ENCODE measurements around the gene TBC1D9. TPM values are rescaled to one million over a fixed set of nuclear protein-coding genes. Genes with fewer than 3 reads are reported as not detected.

Gene TBC1D9
- total RNA-seq, 1 donor from 2014 or later = 15.9 TPM

DNA sequence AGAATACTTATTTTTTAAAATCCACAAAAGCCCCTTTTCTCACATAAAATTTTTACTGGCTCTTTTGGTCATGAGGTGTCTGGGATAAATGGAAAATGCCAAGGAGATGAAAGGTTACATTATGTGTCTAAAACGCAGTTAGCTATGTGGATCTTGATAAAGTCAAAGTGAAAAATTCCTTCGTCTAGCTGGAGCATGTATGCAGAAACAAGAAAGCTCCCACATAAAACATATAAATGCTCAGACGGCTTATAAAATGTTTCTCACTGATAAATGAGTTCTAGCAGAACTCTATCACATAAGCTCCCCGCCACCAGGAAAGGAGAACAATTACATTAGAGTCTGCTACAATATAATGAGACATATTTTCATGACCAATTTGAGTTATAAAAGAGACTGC, 83.8 kb downstream of the TBC1D9 start:
- Mint-ChIP-seq H3K4me3 (no peak overlapping the region), H3K4me1 (no peaks in the 10 kb centered on the region), H3K9me3 (no peaks in the 10 kb centered on the region), H3K36me3 (ENCODE audit: low read depth) (peaks cover 11% of the 10 kb centered on the region), H3K27me3 (ENCODE audit: low read depth) (no peaks in the 10 kb centered on the region), H3K27ac (ENCODE audit: unreplicated experiment) (no peak overlapping the region)
- TF ChIP-seq, protein P1, sequence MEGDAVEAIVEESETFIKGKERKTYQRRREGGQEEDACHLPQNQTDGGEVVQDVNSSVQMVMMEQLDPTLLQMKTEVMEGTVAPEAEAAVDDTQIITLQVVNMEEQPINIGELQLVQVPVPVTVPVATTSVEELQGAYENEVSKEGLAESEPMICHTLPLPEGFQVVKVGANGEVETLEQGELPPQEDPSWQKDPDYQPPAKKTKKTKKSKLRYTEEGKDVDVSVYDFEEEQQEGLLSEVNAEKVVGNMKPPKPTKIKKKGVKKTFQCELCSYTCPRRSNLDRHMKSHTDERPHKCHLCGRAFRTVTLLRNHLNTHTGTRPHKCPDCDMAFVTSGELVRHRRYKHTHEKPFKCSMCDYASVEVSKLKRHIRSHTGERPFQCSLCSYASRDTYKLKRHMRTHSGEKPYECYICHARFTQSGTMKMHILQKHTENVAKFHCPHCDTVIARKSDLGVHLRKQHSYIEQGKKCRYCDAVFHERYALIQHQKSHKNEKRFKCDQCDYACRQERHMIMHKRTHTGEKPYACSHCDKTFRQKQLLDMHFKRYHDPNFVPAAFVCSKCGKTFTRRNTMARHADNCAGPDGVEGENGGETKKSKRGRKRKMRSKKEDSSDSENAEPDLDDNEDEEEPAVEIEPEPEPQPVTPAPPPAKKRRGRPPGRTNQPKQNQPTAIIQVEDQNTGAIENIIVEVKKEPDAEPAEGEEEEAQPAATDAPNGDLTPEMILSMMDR (conservative IDR thresholded peaks at IDR 0.05) = no peak
- DNase-seq (ENCODE audit: low read depth, low spot score) = no peak

DNA sequence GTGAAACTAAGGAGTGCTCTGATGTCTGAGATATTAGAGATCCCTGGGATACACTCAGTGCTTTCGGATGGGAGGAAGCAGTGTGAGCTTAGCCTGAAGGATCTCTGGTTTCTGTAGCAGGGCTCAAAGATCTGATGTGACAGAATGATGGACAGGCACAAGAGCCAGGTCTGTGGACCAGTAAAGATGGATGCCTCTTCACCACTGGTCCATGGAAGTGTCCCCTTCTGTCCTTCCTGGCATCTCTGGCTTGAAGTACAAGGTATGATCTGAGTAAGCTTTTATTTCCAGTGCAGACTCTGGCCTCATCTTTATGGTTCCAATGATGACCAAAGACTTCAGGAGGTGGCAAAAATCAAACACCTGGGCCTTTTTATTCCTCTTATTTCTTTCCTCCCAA, 88.1 kb downstream of the TBC1D9 start:
- H3K27ac Mint-ChIP-seq (ENCODE audit: unreplicated experiment) = no peak overlapping the region
- H3K4me1 Mint-ChIP-seq = no peaks in the 10 kb centered on the region

DNA sequence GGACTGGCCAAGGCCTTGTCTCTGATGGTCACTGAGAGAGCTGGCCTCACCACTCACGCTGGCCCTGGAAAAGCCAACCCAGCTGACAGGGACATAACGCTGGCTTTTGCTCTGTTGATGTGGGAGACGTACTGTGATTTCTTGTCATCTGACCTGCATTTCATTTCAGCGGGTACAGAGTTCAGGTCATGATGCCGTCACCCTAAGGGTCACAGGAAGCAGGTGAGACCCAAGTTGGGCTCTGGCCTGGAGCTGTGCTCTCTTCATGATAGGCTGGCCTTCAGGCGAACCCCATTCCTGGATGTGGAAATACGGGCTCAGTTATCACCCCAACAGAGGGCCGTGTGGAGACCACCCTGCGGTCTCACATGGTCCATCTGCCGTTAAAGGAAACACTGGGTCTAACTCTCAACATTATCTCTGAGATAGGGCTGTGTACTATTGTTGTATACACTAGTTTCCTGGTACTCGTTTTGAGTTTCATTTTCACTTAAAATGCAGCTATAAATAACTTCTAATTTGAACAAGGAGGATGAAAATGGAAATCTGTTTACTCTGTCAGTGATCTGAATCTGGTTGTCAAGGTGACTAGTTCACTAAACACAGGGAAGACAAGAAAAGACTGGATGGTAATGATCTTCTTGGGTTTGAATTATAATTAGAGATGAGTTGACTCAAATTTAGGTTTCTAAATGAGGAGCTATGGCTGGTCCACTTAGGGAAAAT, 89.1 kb downstream of the TBC1D9 start:
- Mint-ChIP-seq H3K27me3 (ENCODE audit: low read depth) (no peaks in the 10 kb centered on the region), H3K27ac (ENCODE audit: unreplicated experiment) (peak overlapping the region; percentile 35), H3K4me1 (no peaks in the 10 kb centered on the region), H3K9me3 (no peaks in the 10 kb centered on the region), H3K36me3 (ENCODE audit: low read depth) (peaks cover 22% of the 10 kb centered on the region), H3K4me3 (no peak overlapping the region)
- TF ChIP-seq, protein P1 (conservative IDR thresholded peaks at IDR 0.05) = no peak
- no peak for DNase-seq (ENCODE audit: low read depth, low spot score)

More for the DNA sequence above, 88.1 kb downstream of the TBC1D9 start:
- TF ChIP-seq, protein P1 (conservative IDR thresholded peaks at IDR 0.05) = no peak
- no peak for DNase-seq (ENCODE audit: low read depth, low spot score)
- H3K36me3 Mint-ChIP-seq (ENCODE audit: low read depth) = peaks cover 19% of the 10 kb centered on the region
- H3K9me3 Mint-ChIP-seq = no peaks in the 10 kb centered on the region
- no peaks in the 10 kb centered on the region for H3K27me3 Mint-ChIP-seq (ENCODE audit: low read depth)
- H3K4me3 Mint-ChIP-seq = no peak overlapping the region

DNA sequence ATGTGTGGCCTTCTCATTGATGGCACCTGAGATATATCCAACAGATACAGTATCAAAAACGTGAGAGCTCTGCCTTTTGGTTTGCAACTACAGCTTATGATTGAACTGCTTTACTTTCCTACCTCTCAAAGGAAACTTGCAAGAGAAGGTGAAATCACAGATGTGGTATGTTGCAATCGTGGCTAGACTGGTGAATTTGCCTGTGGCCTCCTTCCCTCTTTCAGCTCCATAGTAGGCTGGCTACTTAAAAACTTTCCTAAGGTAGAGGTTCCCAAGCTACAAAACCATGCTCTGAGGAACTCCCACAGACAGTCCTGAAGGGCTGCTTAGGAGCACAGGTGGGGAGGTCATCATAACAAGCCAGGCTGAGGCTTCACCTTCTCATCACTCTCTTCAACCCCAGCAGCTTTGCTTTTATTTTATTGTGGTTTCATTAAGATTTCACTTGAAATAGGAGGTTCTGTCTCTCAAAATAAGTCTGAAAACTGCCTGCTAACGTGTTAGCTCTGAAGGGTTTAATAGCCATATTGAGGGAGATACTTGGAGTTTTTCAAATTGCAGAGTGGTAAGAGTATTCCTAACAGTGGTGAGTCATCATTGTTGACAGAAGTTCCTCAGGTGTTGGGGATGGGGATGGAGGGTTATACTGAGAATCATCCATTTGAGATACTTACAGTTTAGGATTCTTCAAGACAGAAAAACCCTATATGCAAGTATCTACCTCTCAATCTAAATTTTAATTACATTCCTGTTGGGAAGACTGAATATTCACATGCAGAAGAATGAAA, 93.9 kb downstream of the TBC1D9 start:
- Mint-ChIP-seq H3K4me3 (no peak overlapping the region), H3K4me1 (no peaks in the 10 kb centered on the region), H3K9me3 (no peaks in the 10 kb centered on the region), H3K27ac (ENCODE audit: unreplicated experiment) (no peak overlapping the region), H3K36me3 (ENCODE audit: low read depth) (peaks cover 28% of the 10 kb centered on the region), H3K27me3 (ENCODE audit: low read depth) (no peaks in the 10 kb centered on the region)
- TF ChIP-seq, protein P1 (conservative IDR thresholded peaks at IDR 0.05) = no peak
- DNase-seq (ENCODE audit: low read depth, low spot score) = no peak

DNA sequence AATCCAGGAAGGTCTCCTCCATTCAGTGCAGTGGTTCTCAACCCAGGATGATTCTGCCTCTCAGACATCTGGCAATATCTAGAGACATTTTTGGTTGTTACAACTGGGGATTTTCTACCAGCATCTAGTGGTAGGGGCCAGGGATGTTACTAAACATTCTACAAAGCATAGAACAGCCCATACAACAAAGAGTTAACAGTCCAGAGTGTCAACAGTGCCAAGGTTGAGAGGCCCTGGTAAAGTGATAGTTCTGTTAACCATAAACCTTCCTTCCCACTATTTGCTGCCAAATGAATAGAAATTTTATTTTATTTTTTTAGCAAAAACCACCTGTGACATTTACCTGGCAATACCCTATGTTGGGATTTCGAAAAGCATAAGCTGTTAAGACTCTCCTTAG, 94.6 kb downstream of the TBC1D9 start:
- H3K4me1 Mint-ChIP-seq = no peaks in the 10 kb centered on the region
- no peaks in the 10 kb centered on the region for H3K27me3 Mint-ChIP-seq (ENCODE audit: low read depth)
- TF ChIP-seq, protein P1 (conservative IDR thresholded peaks at IDR 0.05) = no peak
- no peak overlapping the region for H3K27ac Mint-ChIP-seq (ENCODE audit: unreplicated experiment)
- DNase-seq (ENCODE audit: low read depth, low spot score) = no peak
- no peak overlapping the region for H3K4me3 Mint-ChIP-seq
- H3K36me3 Mint-ChIP-seq (ENCODE audit: low read depth) = peaks cover 27% of the 10 kb centered on the region
- no peaks in the 10 kb centered on the region for H3K9me3 Mint-ChIP-seq

Data from neural crest cell (in vitro differentiated cells).